Measurements from ENCODE around the gene CAMK2A. TPM values are rescaled to one million over a fixed set of nuclear protein-coding genes. Genes with fewer than 3 reads are reported as not detected.
A peak's percentile ranks its signal among the peaks of the same experiment; 100 is the strongest.

Gene CAMK2A
- total RNA-seq, 1 donor from 2014 or later = 1.2 TPM

- Histone ChIP-seq H3K36me3 (ENCODE audit: insufficient read depth, low read length) (no peaks in the 10 kb centered on the region), H3K27me3 (ENCODE audit: insufficient read depth, low read length) (no peaks in the 10 kb centered on the region), H3K9ac (ENCODE audit: low read length) (peak overlapping the region; percentile 66), H3K4me1 (ENCODE audit: insufficient read depth, low read length) (peaks cover 21% of the 10 kb centered on the region), H3K79me2 (ENCODE audit: insufficient read depth, low read length) (no peaks in the 10 kb centered on the region), H4K20me1 (ENCODE audit: insufficient read depth, low read length) (no peaks in the 10 kb centered on the region), H3K27ac (ENCODE audit: low read depth, low read length) (peak overlapping the region; percentile 74), H2AFZ (ENCODE audit: low read depth, low read length) (peak overlapping the region; percentile 50), H3K9me3 (ENCODE audit: insufficient read depth, low read depth, low read length) (no peaks in the 10 kb centered on the region), H3K4me3 (ENCODE audit: insufficient read depth, low read depth, low read length) (no peak overlapping the region), H3K4me2 (ENCODE audit: low read length) (peak overlapping the region; percentile 70)
- Mint-ChIP-seq H3K27ac (ENCODE audit: unreplicated experiment) (peak overlapping the region; percentile 18), H3K9me3 (ENCODE audit: unreplicated experiment) (peaks cover 1% of the 10 kb centered on the region), H3K4me3 (ENCODE audit: unreplicated experiment) (no peak overlapping the region), H3K4me1 (ENCODE audit: low read depth, unreplicated experiment) (peaks cover 15% of the 10 kb centered on the region), H3K27me3 (ENCODE audit: low read depth, unreplicated experiment) (peaks cover 17% of the 10 kb centered on the region), H3K36me3 (ENCODE audit: low read depth, unreplicated experiment) (no peaks in the 10 kb centered on the region)
- FAIRE-seq (no peak), DNase-seq (ENCODE audit: low read depth) (peak; percentile 71)
- no peak for TF ChIP-seq CTCF (IDR thresholded peaks at IDR 0.05; ENCODE audit: insufficient read depth, low read depth, low read length)
- TF ChIP-seq EZH2 (IDR thresholded peaks at IDR 0.05; ENCODE audit: insufficient read depth, low read length) = no peak
Observed at GRCh38 chr5:150208187-150209098, 81.1 kb downstream of the CAMK2A start.

GRCh38 chr5:150206779-150207115 is 82.8 kb downstream of the CAMK2A start:
- peaks cover 16% of the 10 kb centered on the region for H3K4me1 ChIP-seq (ENCODE audit: insufficient read depth, low read length)
- H3K36me3 ChIP-seq (ENCODE audit: insufficient read depth, low read length) = no peaks in the 10 kb centered on the region
- Mint-ChIP-seq H3K4me3 (ENCODE audit: unreplicated experiment) (no peak overlapping the region), H3K36me3 (ENCODE audit: low read depth, unreplicated experiment) (no peaks in the 10 kb centered on the region), H3K27me3 (ENCODE audit: low read depth, unreplicated experiment) (peaks cover 19% of the 10 kb centered on the region), H3K4me1 (ENCODE audit: low read depth, unreplicated experiment) (peaks cover 15% of the 10 kb centered on the region), H3K27ac (ENCODE audit: unreplicated experiment) (no peak overlapping the region), H3K9me3 (ENCODE audit: unreplicated experiment) (peaks cover 1% of the 10 kb centered on the region)
- H3K27me3 ChIP-seq (ENCODE audit: insufficient read depth, low read length) = peaks cover 2% of the 10 kb centered on the region
- no peak overlapping the region for H3K4me2 ChIP-seq (ENCODE audit: low read length)
- TF ChIP-seq EZH2 (IDR thresholded peaks at IDR 0.05; ENCODE audit: insufficient read depth, low read length) (no peak), CTCF (IDR thresholded peaks at IDR 0.05; ENCODE audit: insufficient read depth, low read depth, low read length) (no peak)
- no peaks in the 10 kb centered on the region for H3K79me2 ChIP-seq (ENCODE audit: insufficient read depth, low read length)
- no peak overlapping the region for H3K27ac ChIP-seq (ENCODE audit: low read depth, low read length)
- H3K9me3 ChIP-seq (ENCODE audit: insufficient read depth, low read depth, low read length) = no peaks in the 10 kb centered on the region
- no peak overlapping the region for H3K9ac ChIP-seq (ENCODE audit: low read length)
- H4K20me1 ChIP-seq (ENCODE audit: insufficient read depth, low read length) = no peaks in the 10 kb centered on the region
- no peak overlapping the region for H3K4me3 ChIP-seq (ENCODE audit: insufficient read depth, low read depth, low read length)
- no peak for FAIRE-seq
- H2AFZ ChIP-seq (ENCODE audit: low read depth, low read length) = no peak overlapping the region
- DNase-seq (ENCODE audit: low read depth) = no peak
